Omental fat pad (tissue), 4 donors: Measurements from ENCODE around the gene NLGN3. TPM values are rescaled to one million over a fixed set of nuclear protein-coding genes. Genes with fewer than 3 reads are reported as not detected.

ENCODE experiments used
- ATAC-seq: fragments of 150-250 bp; one replicate; pipeline ENCODE4 v1.9.1; 2016; ENCODE audit warnings: mild to moderate bottlenecking, moderate library complexity; ENCODE audit not compliant: low FRiP score
- DNase-seq: peaks from one replicate; pipeline ENCODE4 v3.0.0-alpha.2; 2019; ENCODE audit warnings: low spot score
- CTCF ChIP-seq, 3 donors: fragments of 450-650 bp; IDR thresholded peaks; one replicate each; pipeline ENCODE4 v1.5.1; 2016 to 2017; ENCODE audit warnings: antibody characterized with exemption in 3 of 3, mild to moderate bottlenecking in 3 of 3, moderate library complexity in 2 of 3
- total RNA-seq, 4 donors: library from RNA; depleted of rRNA; stranded (reverse); fragments of >200 nt; gene quantifications; one replicate each; pipeline ENCODE4 v1.1.0, GENCODE V29; 2016

Gene NLGN3
- total RNA-seq, 4 donors from 2014 or later = 0.25 to 1.7 (median 0.87) TPM

GRCh38 chrX:71184803-71185495 is 40.3 kb downstream of the NLGN3 start:
- DNase-seq (no peak), ATAC-seq (no peak)
- no peak for TF ChIP-seq CTCF (IDR thresholded peaks at IDR 0.05)

DNA sequence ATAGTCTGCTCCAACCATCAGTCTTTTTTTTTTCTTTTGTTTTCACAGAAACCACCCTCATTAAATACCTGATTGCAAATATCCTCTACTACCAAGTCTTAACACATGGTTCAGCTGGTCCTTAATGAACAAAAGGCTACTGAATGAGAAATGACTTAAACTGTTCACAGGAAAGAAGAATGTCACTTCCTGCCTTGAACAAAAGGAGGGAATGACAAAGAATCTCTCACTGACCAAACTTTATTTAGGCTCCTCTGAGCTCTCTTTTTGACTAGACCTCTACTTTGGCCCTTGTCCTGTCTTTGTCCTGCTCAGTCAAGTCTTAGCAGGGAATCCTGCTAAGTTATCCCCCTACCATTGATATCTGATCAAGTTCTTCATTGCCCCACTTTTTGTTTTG is 46.6 kb downstream of the NLGN3 start:
- no peak for ATAC-seq
- TF ChIP-seq CTCF (IDR thresholded peaks at IDR 0.05) = no peak
- DNase-seq = no peak

DNA sequence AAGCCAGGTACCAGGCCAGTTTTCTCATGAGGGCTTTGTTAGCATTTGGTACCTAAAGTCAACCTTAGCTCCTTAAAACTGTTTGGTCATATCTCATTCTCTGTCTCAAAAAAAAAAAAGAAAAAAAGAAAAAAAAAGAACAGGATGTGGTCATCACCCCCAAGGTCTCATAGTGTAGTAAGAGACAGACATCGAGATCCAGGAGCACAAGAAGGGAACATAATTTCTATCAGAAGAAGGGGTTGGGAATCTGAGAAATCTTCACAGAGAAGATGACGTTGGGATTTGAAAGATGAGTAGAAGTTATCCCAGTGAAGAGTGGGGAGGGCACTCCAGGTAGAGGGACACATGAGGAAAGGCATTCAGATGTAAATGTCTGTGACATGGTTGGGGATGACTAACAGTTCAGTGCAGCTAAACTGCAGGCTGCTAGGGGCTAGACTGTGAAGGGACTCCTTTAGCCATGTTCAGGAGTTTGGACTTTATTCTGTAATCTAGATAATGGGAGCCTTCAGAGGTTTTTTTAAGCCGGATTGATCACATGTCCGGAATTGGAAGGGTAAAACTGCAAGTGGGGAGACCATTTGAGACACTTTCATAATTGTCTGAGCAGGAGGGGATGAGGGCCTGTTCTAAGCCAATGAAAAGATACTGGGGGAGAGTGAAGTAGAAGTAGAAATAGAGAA is 51.5 kb downstream of the NLGN3 start:
- TF ChIP-seq CTCF (IDR thresholded peaks at IDR 0.05) = no peak
- ATAC-seq = no peak

GRCh38 chrX:71198066-71198465 is 53.4 kb downstream of the NLGN3 start:
- DNase-seq = no peak
- TF ChIP-seq CTCF (IDR thresholded peaks at IDR 0.05) = no peak
- ATAC-seq = no peak

More for the DNA sequence above, 51.5 kb downstream of the NLGN3 start:
- DNase-seq = no peak

GRCh38 chrX:71199252-71200008 is 54.8 kb downstream of the NLGN3 start:
- DNase-seq (no peak), ATAC-seq (no peak)
- TF ChIP-seq CTCF (IDR thresholded peaks at IDR 0.05) = no peak

DNA sequence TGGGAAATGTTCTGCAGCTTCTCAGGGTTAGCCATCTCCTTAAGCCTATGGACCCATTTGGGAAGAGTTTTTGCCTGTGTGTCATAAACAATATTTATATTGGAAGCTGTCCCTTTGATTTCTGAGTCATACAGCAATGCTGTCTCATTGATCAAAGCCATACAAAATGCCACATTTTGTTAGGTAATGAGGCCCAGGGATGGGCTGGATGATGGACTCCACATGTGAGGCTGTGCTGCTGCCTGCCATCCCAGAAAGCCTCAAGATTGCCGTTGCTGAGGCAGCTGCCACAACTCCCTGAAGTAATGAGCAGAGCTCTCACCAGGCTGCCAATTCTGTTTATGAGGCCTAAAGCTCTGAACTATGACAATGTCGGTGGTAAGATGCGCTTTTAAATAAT is 66.2 kb downstream of the NLGN3 start:
- ATAC-seq (no peak), DNase-seq (no peak)
- TF ChIP-seq CTCF (IDR thresholded peaks at IDR 0.05) = no peak
